HFF-Myc (cell line): Measurements from ENCODE around the gene HPN.

Experiments used
- DNase-seq: peaks from one replicate; pipeline ENCODE4 v3.0.0-alpha.2; 2011; ENCODE audit warnings: low read depth; ENCODE audit errors: extremely low read depth
- H3K4me3 ChIP-seq: replicated peaks from 2 replicates; pipeline ENCODE4 v1.5.1; 2011; ENCODE audit warnings: low read depth, mild to moderate bottlenecking, control low read depth, low read length
- TF ChIP-seq, protein P1 (sequence below): IDR thresholded peaks from 2 replicates; pipeline ENCODE4 v1.5.1; 2012; ENCODE audit warnings: mild to moderate bottlenecking, low read depth, low read length, control low read depth; ENCODE audit errors: missing control alignments

HPN gene

DNA sequence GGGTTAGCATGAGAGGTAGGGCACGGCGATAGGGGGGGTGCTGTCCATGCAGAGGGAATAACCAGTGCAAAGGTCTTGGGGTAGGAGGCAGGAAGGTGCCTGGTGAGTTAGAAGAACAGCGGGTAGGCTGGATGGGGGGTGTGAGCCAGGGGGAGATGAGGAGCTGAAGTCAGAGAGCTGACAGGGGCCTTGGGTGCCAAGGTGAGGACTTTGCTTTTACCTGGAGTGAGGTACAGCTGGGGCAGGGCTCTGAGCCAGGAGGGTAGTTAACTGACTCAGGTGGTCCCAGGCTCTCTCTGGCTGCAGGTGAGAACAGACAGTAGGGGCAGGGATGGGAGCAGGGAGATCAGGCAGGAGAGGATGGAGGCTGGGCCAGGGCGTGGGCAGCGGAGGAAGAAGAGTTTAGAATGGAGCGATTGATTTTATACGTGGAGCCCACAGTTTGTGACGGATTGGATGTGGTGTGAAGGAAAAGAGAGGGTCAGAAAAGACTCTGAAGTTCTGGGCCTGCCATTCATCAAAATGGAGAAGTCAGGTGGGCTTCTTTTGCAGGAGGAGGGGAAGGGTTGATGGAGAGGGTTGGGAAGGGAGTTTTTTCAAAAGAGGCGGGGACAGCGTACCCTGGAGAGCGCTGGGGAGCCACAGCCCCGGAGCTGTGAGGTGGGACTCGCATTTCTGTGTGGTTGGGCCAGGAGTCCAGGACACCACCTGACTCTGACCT is 42.6 kb upstream of the HPN start:
- peak overlapping the region; percentile 86 for H3K4me3 ChIP-seq

DNA sequence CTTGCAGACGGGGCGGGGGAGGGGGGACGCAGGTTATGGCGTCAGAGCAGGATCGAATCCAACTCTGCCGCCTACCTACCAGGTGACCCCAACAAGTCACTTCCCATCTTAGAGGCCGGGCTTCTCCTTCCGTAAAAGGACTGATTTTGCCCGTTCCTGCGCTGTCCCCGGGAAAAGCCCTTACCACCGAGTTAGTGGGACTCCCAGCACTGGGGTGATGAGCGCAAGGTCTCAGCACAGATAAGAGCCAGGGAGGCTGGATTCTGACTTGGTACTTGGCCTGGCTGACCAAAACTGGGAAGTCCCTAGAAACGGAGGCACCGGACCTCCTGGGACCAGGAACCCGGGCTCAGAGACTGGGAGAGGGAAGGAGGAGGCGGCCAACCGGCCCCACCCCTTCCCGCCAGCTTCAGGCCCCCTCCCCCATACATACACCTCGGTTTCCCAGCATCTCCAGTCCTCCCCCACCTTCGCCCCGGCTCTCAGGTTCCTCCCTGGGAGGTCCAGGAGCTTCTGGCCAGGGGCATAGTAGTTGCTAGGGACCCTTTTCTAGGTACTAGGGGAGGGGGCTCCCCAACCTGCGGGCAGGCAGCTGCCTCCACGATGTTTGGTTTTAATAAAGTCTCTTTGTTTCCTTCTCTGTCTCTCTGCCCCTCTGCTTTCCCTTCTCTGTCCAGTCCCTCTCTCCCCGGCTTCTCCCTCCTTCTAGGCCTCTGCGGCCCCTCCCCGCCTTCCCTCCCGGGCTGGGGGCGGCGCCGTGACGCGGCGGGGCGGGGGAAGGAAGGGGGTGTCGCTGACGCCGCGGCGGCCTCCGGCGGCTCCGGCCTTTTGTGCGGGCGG is 41.8 kb upstream of the HPN start, which contains the start of gene GRAMD1A:
Gene GRAMD1A (plus strand): TSS at position 826 of the 840 bp plus-strand sequence. CDS start 156 bp downstream, outside the sequence.
- H3K4me3 ChIP-seq, result peak within 1 kb of the TSS; percentile 86
- TF ChIP-seq, protein P1, sequence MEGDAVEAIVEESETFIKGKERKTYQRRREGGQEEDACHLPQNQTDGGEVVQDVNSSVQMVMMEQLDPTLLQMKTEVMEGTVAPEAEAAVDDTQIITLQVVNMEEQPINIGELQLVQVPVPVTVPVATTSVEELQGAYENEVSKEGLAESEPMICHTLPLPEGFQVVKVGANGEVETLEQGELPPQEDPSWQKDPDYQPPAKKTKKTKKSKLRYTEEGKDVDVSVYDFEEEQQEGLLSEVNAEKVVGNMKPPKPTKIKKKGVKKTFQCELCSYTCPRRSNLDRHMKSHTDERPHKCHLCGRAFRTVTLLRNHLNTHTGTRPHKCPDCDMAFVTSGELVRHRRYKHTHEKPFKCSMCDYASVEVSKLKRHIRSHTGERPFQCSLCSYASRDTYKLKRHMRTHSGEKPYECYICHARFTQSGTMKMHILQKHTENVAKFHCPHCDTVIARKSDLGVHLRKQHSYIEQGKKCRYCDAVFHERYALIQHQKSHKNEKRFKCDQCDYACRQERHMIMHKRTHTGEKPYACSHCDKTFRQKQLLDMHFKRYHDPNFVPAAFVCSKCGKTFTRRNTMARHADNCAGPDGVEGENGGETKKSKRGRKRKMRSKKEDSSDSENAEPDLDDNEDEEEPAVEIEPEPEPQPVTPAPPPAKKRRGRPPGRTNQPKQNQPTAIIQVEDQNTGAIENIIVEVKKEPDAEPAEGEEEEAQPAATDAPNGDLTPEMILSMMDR, result no peak
- no peak for DNase-seq

More for the DNA sequence above, 42.6 kb upstream of the HPN start:
- TF ChIP-seq, protein P1, result no peak
- DNase-seq, result no peak

DNA sequence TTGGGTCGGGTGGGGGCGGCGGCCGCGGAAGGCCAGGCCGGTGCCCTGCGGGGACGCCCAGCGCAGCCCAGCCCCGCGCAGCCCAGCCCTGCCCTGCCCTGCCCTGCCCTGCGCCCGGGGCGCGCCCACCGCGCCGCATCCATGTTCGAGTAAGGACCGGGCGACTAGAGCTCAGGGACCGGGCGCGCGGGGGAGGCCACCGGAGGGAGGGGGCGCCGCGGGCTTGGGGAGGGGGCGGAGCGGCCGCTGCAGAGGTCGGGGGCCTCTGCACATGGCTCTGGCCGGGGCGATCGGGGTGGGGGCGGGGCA is 41.2 kb upstream of the HPN start:
- no peak for DNase-seq
- peak overlapping the region; percentile 86 for H3K4me3 ChIP-seq
- TF ChIP-seq, protein P1, result no peak

DNA sequence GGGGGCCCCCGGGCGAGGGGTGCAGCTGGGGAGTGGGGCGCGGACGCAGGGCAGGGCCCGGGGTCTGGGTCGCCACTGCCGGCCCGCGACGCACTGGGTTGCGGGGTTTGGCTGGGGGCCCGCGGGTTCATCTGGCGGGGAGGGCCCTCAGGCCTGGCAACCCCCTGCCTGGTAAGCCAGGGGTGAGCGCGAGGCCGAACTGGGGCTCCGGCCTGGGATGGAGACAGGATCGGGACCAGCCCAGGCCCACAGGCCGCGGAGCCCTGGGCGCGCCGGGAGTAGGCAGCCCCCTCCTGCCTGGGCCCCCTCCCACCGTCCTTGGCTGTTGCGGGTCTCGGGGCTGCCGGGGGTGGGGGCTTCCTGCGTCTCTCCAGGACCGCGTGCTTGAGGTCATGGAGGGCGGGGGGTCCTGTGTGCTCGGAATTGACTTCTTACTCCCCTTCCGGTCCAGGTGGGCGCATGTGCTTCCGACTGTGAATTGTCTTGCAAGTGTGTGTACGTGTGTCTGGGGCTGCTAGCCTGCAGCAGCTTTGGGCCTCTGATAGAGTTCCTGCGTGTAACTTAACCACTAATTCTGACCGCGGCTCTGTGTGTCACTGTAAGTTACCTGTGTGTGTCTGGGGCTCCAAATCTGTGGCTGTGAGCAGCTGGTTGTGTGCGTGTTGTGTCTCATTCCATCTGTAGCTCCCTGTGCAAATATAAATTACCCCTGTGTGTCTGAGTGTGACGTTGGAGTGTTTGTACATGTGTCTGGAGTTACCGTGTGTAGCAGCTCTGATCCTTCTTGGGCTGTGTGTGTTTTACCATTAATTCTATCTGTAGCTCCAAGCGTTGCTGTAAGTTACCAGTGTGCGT is 40.6 kb upstream of the HPN start:
- TF ChIP-seq, protein P1, result no peak
- peak overlapping the region; percentile 86 for H3K4me3 ChIP-seq
- no peak for DNase-seq

DNA sequence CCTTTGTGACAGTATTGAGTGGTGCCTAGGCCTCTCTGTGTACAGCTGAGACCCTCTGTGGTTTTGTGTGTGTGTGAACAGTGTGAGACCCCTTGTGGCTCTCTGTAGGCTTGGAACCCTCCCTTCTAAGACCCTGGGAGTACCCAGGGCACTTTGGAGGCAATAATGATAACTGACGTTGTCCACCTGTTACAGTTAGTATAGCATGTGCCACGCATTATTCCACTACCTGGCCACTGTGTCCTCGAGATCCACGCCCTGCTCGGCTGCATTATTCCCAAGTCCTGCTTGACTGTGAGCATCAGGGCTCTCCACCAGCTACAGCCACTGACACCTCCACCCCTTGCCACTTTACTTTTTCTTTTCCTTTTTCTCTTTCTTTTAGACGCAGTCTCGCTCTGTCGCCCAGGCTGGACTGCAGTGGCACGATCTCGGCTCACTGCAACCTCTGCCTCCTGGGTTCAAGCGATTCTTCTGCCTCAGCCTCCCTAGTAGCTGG is 39.4 kb upstream of the HPN start:
- DNase-seq, result no peak
- peak overlapping the region; percentile 86 for H3K4me3 ChIP-seq
- TF ChIP-seq, protein P1, result no peak

DNA sequence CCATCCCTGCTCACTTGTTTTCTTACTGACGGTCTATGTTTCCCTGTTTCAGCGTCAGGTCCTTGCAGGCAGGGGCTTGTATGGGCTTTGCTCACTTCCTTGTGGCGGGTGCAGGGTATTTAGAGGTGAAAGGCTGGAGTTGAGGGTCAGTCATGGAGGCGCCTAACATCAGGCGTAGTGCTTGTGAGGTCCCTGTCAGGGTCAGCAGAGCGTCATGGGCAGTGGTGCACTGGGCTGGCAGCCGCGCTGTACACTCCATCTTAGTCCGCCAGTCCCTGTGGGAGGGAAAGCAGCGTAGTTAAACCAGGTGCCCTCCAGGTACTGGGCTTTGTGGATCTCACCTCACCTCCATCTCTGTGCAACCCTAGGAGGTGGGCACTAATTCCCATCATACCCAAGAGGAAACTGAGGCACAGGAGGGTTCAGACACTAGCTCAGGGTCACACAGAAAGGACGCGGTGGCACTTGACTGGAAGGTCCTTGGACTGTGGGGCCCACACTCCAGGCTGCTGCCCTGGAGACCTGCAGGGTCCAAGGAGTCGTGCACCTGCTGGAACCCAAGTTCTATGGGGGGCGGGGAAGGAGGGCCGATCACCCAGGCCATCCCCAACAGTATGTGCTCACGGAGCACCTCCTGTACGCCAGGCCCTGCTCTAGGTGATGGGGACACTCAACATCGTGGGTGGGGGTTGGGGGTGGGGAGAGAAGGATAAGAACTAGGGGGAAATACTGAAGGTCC is 36.8 kb upstream of the HPN start:
- no peak overlapping the region for H3K4me3 ChIP-seq
- TF ChIP-seq, protein P1, result no peak
- DNase-seq, result no peak
